Naive B cell (primary cell): ENCODE data around the gene ARRDC1. TPM values are rescaled to one million over a fixed set of nuclear protein-coding genes. Genes with fewer than 3 reads are reported as not detected.

Source experiments
- ATAC-seq, 2 donors: fragments of 150-1000 bp; cut with Tn5 transposase; 2 replicates each; pipeline ENCODE4 v1.10.0; 2021; ENCODE audit warnings: low read depth in 2 of 2, mild to moderate bottlenecking in 2 of 2, moderate library complexity in 2 of 2
- DNase-seq: peaks from one replicate; pipeline ENCODE4 v3.0.0; 2022
- H3K27ac Mint-ChIP-seq, 6 donors: one replicate each; pipeline ENCODE4 v1.8.0; 2020 to 2022; ENCODE audit warnings: mild to moderate bottlenecking in 6 of 6, mixed read lengths in 6 of 6, moderate library complexity in 5 of 6, inconsistent platforms in 2 of 6
- H3K27me3 Mint-ChIP-seq, 3 donors: one replicate each; pipeline ENCODE4 v1.8.0; 2021 to 2022; ENCODE audit warnings: mixed read lengths in 3 of 3, mild to moderate bottlenecking in 1 of 3
- H3K36me3 Mint-ChIP-seq, 2 donors: one replicate each; pipeline ENCODE4 v1.8.0; 2020 to 2022; ENCODE audit warnings: mixed read lengths in 2 of 2, inconsistent platforms in 1 of 2, mild to moderate bottlenecking in 1 of 2
- H3K4me1 Mint-ChIP-seq, 3 donors: one replicate each; pipeline ENCODE4 v1.8.0; 2020 to 2022; ENCODE audit warnings: mixed read lengths in 3 of 3, inconsistent platforms in 1 of 3, mild to moderate bottlenecking in 1 of 3, moderate library complexity in 1 of 3
- H3K4me3 Mint-ChIP-seq, 8 donors: one replicate each; pipeline ENCODE4 v1.8.0; 2020 to 2022; ENCODE audit warnings: mild to moderate bottlenecking in 8 of 8, mixed read lengths in 8 of 8, moderate library complexity in 8 of 8, inconsistent platforms in 2 of 8
- H3K9me3 Mint-ChIP-seq, 7 donors: one replicate each; pipeline ENCODE4 v1.8.0; 2020 to 2022; ENCODE audit warnings: mixed read lengths in 7 of 7, mild to moderate bottlenecking in 5 of 7, inconsistent platforms in 2 of 7, moderate library complexity in 1 of 7
- polyA plus RNA-seq, 6 donors: library from polyadenylated mRNA; unstranded; fragments of 300-500 nt; fragmentation: Illumina TruSeq; gene quantifications; one replicate each; pipeline ENCODE4 v1.2.3, GENCODE V29; 2021; ENCODE audit warnings: low read depth in 6 of 6

Gene ARRDC1
- polyA plus RNA-seq, 6 donors from 2014 or later, result 30.3 to 65.5 (median 40.0) TPM

GRCh38 chr9:137642118-137642601, 36.7 kb downstream of the ARRDC1 start:
- Mint-ChIP-seq H3K27ac (peak overlapping the region in 2 of 6 donors; percentile 39 to 54), H3K36me3 (peaks cover 0 to 25% of the 10 kb centered on the region in 2 donors), H3K4me3 (no peak overlapping the region), H3K9me3 (no peaks in the 10 kb centered on the region), H3K27me3 (no peaks in the 10 kb centered on the region), H3K4me1 (peaks cover 37 to 62% (median 45%) of the 10 kb centered on the region in 3 donors)
- no peak for ATAC-seq
- DNase-seq, result no peak

GRCh38 chr9:137642892-137643291, 37.4 kb downstream of the ARRDC1 start:
- Mint-ChIP-seq H3K27ac (peak overlapping the region in 1 of 6 donors; percentile 37), H3K4me3 (no peak overlapping the region), H3K4me1 (peaks cover 44 to 67% (median 53%) of the 10 kb centered on the region in 3 donors), H3K27me3 (no peaks in the 10 kb centered on the region), H3K36me3 (peaks cover 0 to 26% of the 10 kb centered on the region in 2 donors), H3K9me3 (no peaks in the 10 kb centered on the region)
- ATAC-seq (no peak), DNase-seq (no peak)

GRCh38 chr9:137643921-137644320, 38.4 kb downstream of the ARRDC1 start:
- Mint-ChIP-seq H3K9me3 (no peaks in the 10 kb centered on the region), H3K36me3 (peaks cover 0 to 26% of the 10 kb centered on the region in 2 donors), H3K27ac (no peak overlapping the region), H3K27me3 (no peaks in the 10 kb centered on the region), H3K4me1 (peaks cover 45 to 65% (median 49%) of the 10 kb centered on the region in 3 donors), H3K4me3 (no peak overlapping the region)
- DNase-seq, result no peak
- ATAC-seq, result no peak

- Mint-ChIP-seq H3K4me3 (no peak overlapping the region), H3K36me3 (peaks cover 4 to 26% of the 10 kb centered on the region in 2 donors), H3K9me3 (no peaks in the 10 kb centered on the region), H3K27ac (peak overlapping the region in 1 of 6 donors; percentile 50), H3K4me1 (peaks cover 42 to 65% (median 43%) of the 10 kb centered on the region in 3 donors), H3K27me3 (no peaks in the 10 kb centered on the region)
- DNase-seq, result no peak
- no peak for ATAC-seq
These were observed 39.7 kb downstream of the ARRDC1 start for GRCh38 chr9:137645211-137645610.

GRCh38 chr9:137646341-137646740, 40.9 kb downstream of the ARRDC1 start:
- DNase-seq (no peak), ATAC-seq (no peak)
- H3K27me3 Mint-ChIP-seq, result no peaks in the 10 kb centered on the region
- no peaks in the 10 kb centered on the region for H3K9me3 Mint-ChIP-seq
- H3K36me3 Mint-ChIP-seq, result peaks cover 4 to 18% of the 10 kb centered on the region in 2 donors
- H3K4me3 Mint-ChIP-seq, result peak overlapping the region in 4 of 8 donors; percentile 23 to 62 (median 54)
- H3K4me1 Mint-ChIP-seq, result peaks cover 35 to 62% (median 42%) of the 10 kb centered on the region in 3 donors
- H3K27ac Mint-ChIP-seq, result peak overlapping the region in 4 of 6 donors; percentile 67 to 93 (median 82)

GRCh38 chr9:137647096-137647714, 41.7 kb downstream of the ARRDC1 start:
- no peaks in the 10 kb centered on the region for H3K27me3 Mint-ChIP-seq
- H3K36me3 Mint-ChIP-seq, result peaks cover 4 to 16% of the 10 kb centered on the region in 2 donors
- no peaks in the 10 kb centered on the region for H3K9me3 Mint-ChIP-seq
- DNase-seq (no peak), ATAC-seq (peak; percentile 44 to 47)
- H3K4me3 Mint-ChIP-seq, result peak overlapping the region in 7 of 8 donors; percentile 29 to 89 (median 72)
- peak overlapping the region; percentile 59 to 96 (median 76) for H3K27ac Mint-ChIP-seq
- peaks cover 32 to 53% (median 36%) of the 10 kb centered on the region in 3 donors for H3K4me1 Mint-ChIP-seq

GRCh38 chr9:137648396-137648795, 42.9 kb downstream of the ARRDC1 start:
- Mint-ChIP-seq H3K36me3 (peaks cover 4 to 16% of the 10 kb centered on the region in 2 donors), H3K4me1 (peaks cover 31 to 46% (median 34%) of the 10 kb centered on the region in 3 donors)

GRCh38 chr9:137649553-137649952, 44.1 kb downstream of the ARRDC1 start:
- Mint-ChIP-seq H3K4me3 (peak overlapping the region in 1 of 8 donors; percentile 72), H3K36me3 (peaks cover 4 to 10% of the 10 kb centered on the region in 2 donors), H3K27ac (no peak overlapping the region)

More at GRCh38 chr9:137648396-137648795, 42.9 kb downstream of the ARRDC1 start:
- Mint-ChIP-seq H3K4me3 (peak overlapping the region in 3 of 8 donors; percentile 16 to 89 (median 29)), H3K9me3 (no peaks in the 10 kb centered on the region), H3K27ac (peak overlapping the region in 3 of 6 donors; percentile 28 to 74 (median 34)), H3K27me3 (no peaks in the 10 kb centered on the region)
- ATAC-seq, result no peak
- DNase-seq, result no peak

GRCh38 chr9:137650259-137650658, 44.8 kb downstream of the ARRDC1 start:
- Mint-ChIP-seq H3K4me1 (peaks cover 39 to 51% (median 40%) of the 10 kb centered on the region in 3 donors), H3K27ac (peak overlapping the region in 3 of 6 donors; percentile 20 to 73 (median 36)), H3K4me3 (peak overlapping the region in 1 of 8 donors; percentile 5), H3K27me3 (no peaks in the 10 kb centered on the region), H3K36me3 (peaks cover 4 to 10% of the 10 kb centered on the region in 2 donors), H3K9me3 (no peaks in the 10 kb centered on the region)
- ATAC-seq, result peak in 1 of 2 donors; percentile 42
- no peak for DNase-seq

More at GRCh38 chr9:137649553-137649952, 44.1 kb downstream of the ARRDC1 start:
- Mint-ChIP-seq H3K4me1 (peaks cover 37 to 48% (median 38%) of the 10 kb centered on the region in 3 donors), H3K9me3 (no peaks in the 10 kb centered on the region), H3K27me3 (no peaks in the 10 kb centered on the region)
- no peak for ATAC-seq
- DNase-seq, result no peak

GRCh38 chr9:137650779-137651178, 45.3 kb downstream of the ARRDC1 start:
- Mint-ChIP-seq H3K27me3 (no peaks in the 10 kb centered on the region), H3K27ac (peak overlapping the region in 4 of 6 donors; percentile 20 to 90 (median 48)), H3K36me3 (peaks cover 4 to 10% of the 10 kb centered on the region in 2 donors), H3K9me3 (no peaks in the 10 kb centered on the region), H3K4me3 (no peak overlapping the region), H3K4me1 (peaks cover 39 to 53% (median 42%) of the 10 kb centered on the region in 3 donors)
- no peak for ATAC-seq
- DNase-seq, result no peak

GRCh38 chr9:137656416-137656815, 50.9 kb downstream of the ARRDC1 start:
- Mint-ChIP-seq H3K4me1 (peaks cover 31 to 47% (median 36%) of the 10 kb centered on the region in 3 donors), H3K27me3 (no peaks in the 10 kb centered on the region), H3K4me3 (no peak overlapping the region), H3K9me3 (no peaks in the 10 kb centered on the region), H3K27ac (no peak overlapping the region), H3K36me3 (no peaks in the 10 kb centered on the region)
- DNase-seq, result no peak
- ATAC-seq, result no peak

- Mint-ChIP-seq H3K27ac (peak overlapping the region in 3 of 6 donors; percentile 71 to 84 (median 74)), H3K9me3 (no peaks in the 10 kb centered on the region), H3K4me1 (peaks cover 30 to 47% (median 33%) of the 10 kb centered on the region in 3 donors), H3K4me3 (peak overlapping the region in 3 of 8 donors; percentile 7 to 60 (median 11)), H3K36me3 (no peaks in the 10 kb centered on the region), H3K27me3 (no peaks in the 10 kb centered on the region)
- ATAC-seq, result no peak
- DNase-seq, result no peak
These were observed 52.1 kb downstream of the ARRDC1 start for GRCh38 chr9:137657606-137658005.

- ATAC-seq, result peak; percentile 40 to 48
- Mint-ChIP-seq H3K4me3 (peak overlapping the region in 5 of 8 donors; percentile 24 to 63 (median 32)), H3K27me3 (no peaks in the 10 kb centered on the region)
These were observed 53.3 kb downstream of the ARRDC1 start for GRCh38 chr9:137658781-137659180.

More at GRCh38 chr9:137658781-137659180, 53.3 kb downstream of the ARRDC1 start:
- Mint-ChIP-seq H3K4me1 (peaks cover 36 to 52% (median 38%) of the 10 kb centered on the region in 3 donors), H3K9me3 (no peaks in the 10 kb centered on the region), H3K27ac (peak overlapping the region in 2 of 6 donors; percentile 8 to 67), H3K36me3 (no peaks in the 10 kb centered on the region)
- no peak for DNase-seq
